Left renal pelvis (tissue), 4 donors: ENCODE data around the gene C16orf96. TPM values are rescaled to one million over a fixed set of nuclear protein-coding genes. Genes with fewer than 3 reads are reported as not detected.

Experiments used
- DNase-seq, 4 donors: peaks; one replicate each; pipeline ENCODE4 v3.0.0-alpha.2; 2013; ENCODE audit warnings: low read depth in 4 of 4, low spot score in 3 of 4
- polyA plus RNA-seq, 4 donors: library from polyadenylated mRNA; unstranded; fragments of 120-200 nt; gene quantifications; one replicate each; pipeline ENCODE4 v1.2.1, GENCODE V29; 2013; ENCODE audit not compliant: insufficient read length in 4 of 4

The C16orf96 gene
- polyA plus RNA-seq, 4 donors: 0.14 to 0.41 (median 0.23) TPM

GRCh38 chr16:4525069-4525468 lies 31.1 kb upstream of the C16orf96 start:
- no peak for DNase-seq

- DNase-seq: no peak
These were observed 30.4 kb upstream of the C16orf96 start for GRCh38 chr16:4525634-4526277.

- no peak for DNase-seq
These were observed 26.8 kb upstream of the C16orf96 start for GRCh38 chr16:4529085-4530060.

- DNase-seq: no peak
These were observed 24.3 kb upstream of the C16orf96 start for GRCh38 chr16:4531811-4532210.

GRCh38 chr16:4532238-4532637 lies 23.9 kb upstream of the C16orf96 start:
- DNase-seq: no peak

- DNase-seq: no peak
These were observed 22.6 kb upstream of the C16orf96 start for GRCh38 chr16:4533490-4533889.

GRCh38 chr16:4534151-4534790 lies 21.9 kb upstream of the C16orf96 start:
- DNase-seq: no peak

GRCh38 chr16:4535627-4536108 lies 20.5 kb upstream of the C16orf96 start:
- no peak for DNase-seq

GRCh38 chr16:4536391-4537106 lies 19.6 kb upstream of the C16orf96 start:
- no peak for DNase-seq

GRCh38 chr16:4537376-4538343 lies 18.5 kb upstream of the C16orf96 start:
- no peak for DNase-seq

- DNase-seq: peak; percentile 82 to 90 (median 86)
These were observed 17.5 kb upstream of the C16orf96 start, which contains the start of gene CDIP1 for GRCh38 chr16:4538350-4539235. TSS of gene CDIP1 (minus strand) at chr16:4538773. CDS start at chr16:4514130, 24,643 bp downstream.

GRCh38 chr16:4539716-4540284 lies 16.3 kb upstream of the C16orf96 start:
- DNase-seq: no peak

- no peak for DNase-seq
These were observed 11.7 kb upstream of the C16orf96 start for GRCh38 chr16:4544473-4544872.

GRCh38 chr16:4548124-4548523 lies 8.0 kb upstream of the C16orf96 start:
- DNase-seq: no peak

GRCh38 chr16:4550591-4550990 lies 5.5 kb upstream of the C16orf96 start:
- no peak for DNase-seq

- DNase-seq: no peak
These were observed 3.6 kb upstream of the C16orf96 start for GRCh38 chr16:4552541-4552940.

GRCh38 chr16:4556580-4556979 lies 440 bp downstream of the C16orf96 start:
- no peak for DNase-seq

- DNase-seq: no peak
These were observed 1.8 kb downstream of the C16orf96 start for GRCh38 chr16:4557973-4558372.
